ENCODE data around the gene HMBS.

GRCh38 chr11:119038884-119039283 lies 45.8 kb upstream of the HMBS start:
- TF ChIP-seq POLR2AphosphoS5 (IDR thresholded peaks at IDR 0.05) (no peak), CTCF (IDR thresholded peaks at IDR 0.05) (no peak), EP300 (IDR thresholded peaks at IDR 0.05) (no peak), POLR2A (IDR thresholded peaks at IDR 0.05) (no peak)
